ENCODE results near the gene TCF15.

Gene TCF15

GRCh38 chr20:577167-577791 is 32.8 kb downstream of the TCF15 start:
- Histone ChIP-seq H3K79me2 (ENCODE audit: insufficient read depth, low read length) (no peaks in the 10 kb centered on the region), H3K4me1 (ENCODE audit: insufficient read depth, low read length) (no peaks in the 10 kb centered on the region), H3K27ac (ENCODE audit: low read length) (no peak overlapping the region), H2AFZ (ENCODE audit: low read depth, low read length) (no peak overlapping the region), H3K36me3 (ENCODE audit: insufficient read depth, low read length) (no peaks in the 10 kb centered on the region), H3K4me3 (ENCODE audit: low read depth in 1 of 2, low read length in 2 of 2) (no peak overlapping the region), H4K20me1 (ENCODE audit: insufficient read depth, low read length) (no peaks in the 10 kb centered on the region), H3K4me2 (ENCODE audit: insufficient read depth, low read length) (no peak overlapping the region), H3K9ac (ENCODE audit: low read depth, low read length) (no peak overlapping the region), H3K9me3 (ENCODE audit: insufficient read depth, low read length, severe bottlenecking) (no peaks in the 10 kb centered on the region), H3K27me3 (ENCODE audit: insufficient read depth, low read length, poor library complexity) (peaks cover 21% of the 10 kb centered on the region)
- DNase-seq (no peak), ATAC-seq (ENCODE audit: insufficient read depth, low read depth) (no peak)
- no peak for TF ChIP-seq EZH2 (IDR thresholded peaks at IDR 0.05; ENCODE audit: borderline replicate concordance, low read depth, low read length, severe bottlenecking)
- peak; percentile 34 for TF ChIP-seq CTCF (IDR thresholded peaks at IDR 0.05; ENCODE audit: borderline replicate concordance, extremely low read depth, low read length, poor library complexity, severe bottlenecking)

- H3K79me2 ChIP-seq (ENCODE audit: insufficient read depth, low read length), result no peaks in the 10 kb centered on the region
- H3K27me3 ChIP-seq (ENCODE audit: insufficient read depth, low read length, poor library complexity), result peaks cover 26% of the 10 kb centered on the region
- no peak overlapping the region for H2AFZ ChIP-seq (ENCODE audit: low read depth, low read length)
- H3K4me3 ChIP-seq (ENCODE audit: low read depth in 1 of 2, low read length in 2 of 2), result no peak overlapping the region
- no peaks in the 10 kb centered on the region for H3K9me3 ChIP-seq (ENCODE audit: insufficient read depth, low read length, severe bottlenecking)
- no peaks in the 10 kb centered on the region for H4K20me1 ChIP-seq (ENCODE audit: insufficient read depth, low read length)
- no peaks in the 10 kb centered on the region for H3K36me3 ChIP-seq (ENCODE audit: insufficient read depth, low read length)
- H3K4me1 ChIP-seq (ENCODE audit: insufficient read depth, low read length), result no peaks in the 10 kb centered on the region
- no peak overlapping the region for H3K9ac ChIP-seq (ENCODE audit: low read depth, low read length)
- no peak for TF ChIP-seq CTCF (IDR thresholded peaks at IDR 0.05; ENCODE audit: borderline replicate concordance, extremely low read depth, low read length, poor library complexity, severe bottlenecking)
- TF ChIP-seq EZH2 (IDR thresholded peaks at IDR 0.05; ENCODE audit: borderline replicate concordance, low read depth, low read length, severe bottlenecking), result no peak
- no peak overlapping the region for H3K27ac ChIP-seq (ENCODE audit: low read length)
- no peak overlapping the region for H3K4me2 ChIP-seq (ENCODE audit: insufficient read depth, low read length)
- no peak for DNase-seq
- ATAC-seq (ENCODE audit: insufficient read depth, low read depth), result no peak
Observed at GRCh38 chr20:576156-576555, 34.0 kb downstream of the TCF15 start.

DNA sequence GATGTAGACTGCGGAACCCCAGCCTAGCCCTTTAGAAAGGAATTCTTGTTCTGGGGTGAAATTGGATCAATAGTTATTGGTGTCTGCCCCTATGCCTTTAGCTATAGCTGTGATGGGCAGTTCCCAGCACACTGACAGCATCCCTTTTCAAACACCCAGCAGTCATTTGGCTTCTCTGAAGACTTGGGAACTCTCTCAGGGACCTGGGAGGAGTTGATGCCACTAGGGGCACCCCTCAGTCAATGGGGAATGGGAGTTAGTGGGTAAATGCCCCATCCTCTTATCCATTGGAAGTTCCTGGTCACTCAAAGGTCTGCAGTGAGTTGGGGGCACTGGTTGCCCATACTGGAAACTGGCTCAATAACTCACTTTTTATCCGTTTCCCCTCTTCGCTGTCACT is 34.9 kb downstream of the TCF15 start:
- H3K9ac ChIP-seq (ENCODE audit: low read depth, low read length), result no peak overlapping the region
- H3K27ac ChIP-seq (ENCODE audit: low read length), result no peak overlapping the region
- H3K4me1 ChIP-seq (ENCODE audit: insufficient read depth, low read length), result no peaks in the 10 kb centered on the region
- ATAC-seq (ENCODE audit: insufficient read depth, low read depth) (no peak), DNase-seq (no peak)
- no peaks in the 10 kb centered on the region for H3K9me3 ChIP-seq (ENCODE audit: insufficient read depth, low read length, severe bottlenecking)
- H3K36me3 ChIP-seq (ENCODE audit: insufficient read depth, low read length), result no peaks in the 10 kb centered on the region
- no peak overlapping the region for H3K4me2 ChIP-seq (ENCODE audit: insufficient read depth, low read length)
- no peak overlapping the region for H3K4me3 ChIP-seq (ENCODE audit: low read depth in 1 of 2, low read length in 2 of 2)
- no peaks in the 10 kb centered on the region for H4K20me1 ChIP-seq (ENCODE audit: insufficient read depth, low read length)
- no peak for TF ChIP-seq CTCF (IDR thresholded peaks at IDR 0.05; ENCODE audit: borderline replicate concordance, extremely low read depth, low read length, poor library complexity, severe bottlenecking)
- no peaks in the 10 kb centered on the region for H3K79me2 ChIP-seq (ENCODE audit: insufficient read depth, low read length)
- peaks cover 26% of the 10 kb centered on the region for H3K27me3 ChIP-seq (ENCODE audit: insufficient read depth, low read length, poor library complexity)
- no peak overlapping the region for H2AFZ ChIP-seq (ENCODE audit: low read depth, low read length)

All from DND-41 (cell line).